GM12878 (cell line): ENCODE data around the gene MAN2B2. TPM values are rescaled to one million over a fixed set of nuclear protein-coding genes. Genes with fewer than 3 reads are reported as not detected.

Source experiments
- ATAC-seq: fragments of 200-7000 bp; cut with Tn5 transposase; 3 replicates; pipeline ENCODE4 v1.9.1; 2020; ENCODE audit warnings: mild to moderate bottlenecking, moderate library complexity
- BruUV-seq: library from RNA; stranded (reverse); fragments of 400-500 nt; replicated peaks from 2 replicates; lab custom pipeline; 2021; lab: Mats Ljungman, UMichigan
- CTCF ChIA-PET: fragments of 300-600 bp; sonication (Branson Sonifier 250); formaldehyde crosslinking; extraction: SDS; loops from one replicate; lab custom pipeline; 2021; ENCODE audit warnings: inconsistent platforms; lab: Yijun Ruan, JAX
- POLR2A ChIA-PET: fragments of 350-600 bp; formaldehyde crosslinking; extraction: SDS; loops from one replicate; lab custom pipeline; 2021; ENCODE audit warnings: inconsistent platforms; lab: Charles Lee
- RAD21 ChIA-PET: fragments of 300-600 bp; sonication (Branson Sonifier 250); formaldehyde crosslinking; loops from one replicate; lab custom pipeline; 2023; ENCODE audit warnings: antibody characterized with exemption; ENCODE audit not compliant: unreplicated experiment; lab: Charles Lee
- SMC1A ChIA-PET: fragments of 300-600 bp; sonication (Branson Sonifier 250); formaldehyde crosslinking; loops from one replicate; lab custom pipeline; 2023; ENCODE audit not compliant: unreplicated experiment, uncharacterized antibody; lab: Charles Lee
- DNase-seq: peaks from one replicate; pipeline ENCODE4 v3.0.0-alpha.2; 2011; ENCODE audit warnings: low read depth, low spot score
- FAIRE-seq: peaks from 3 replicates; lab custom pipeline; 2011; peaks lifted over from hg19 to GRCh38; lab: Jason Lieb, UNC
- H2AFZ ChIP-seq: 2 replicates; pipeline ENCODE4 v1.6.0; 2011; ENCODE audit warnings: low read depth, low read length, control low read depth; ENCODE audit not compliant: control insufficient read depth
- H3K27ac ChIP-seq: 2 replicates; pipeline ENCODE4 v1.5.1; 2011; ENCODE audit warnings: control low read depth; ENCODE audit not compliant: control insufficient read depth, insufficient read depth
- H3K27me3 ChIP-seq, 2 experiments: replicated peaks in 1 of 2; 2 replicates each; pipeline versions ENCODE4 v1.6.0 to v1.6.1; 2011; ENCODE audit warnings: low read length in 1 of 2; ENCODE audit not compliant: control insufficient read depth in 2 of 2, insufficient read depth in 2 of 2
- H3K36me3 ChIP-seq, 2 experiments: 2 replicates each; pipeline ENCODE4 v1.5.1; 2011; ENCODE audit warnings: low read length in 1 of 2; ENCODE audit not compliant: control insufficient read depth in 2 of 2, insufficient read depth in 2 of 2
- H3K4me1 ChIP-seq: 2 replicates; pipeline ENCODE4 v1.6.1; 2011; ENCODE audit warnings: mild to moderate bottlenecking, low read length, moderate library complexity, mixed read lengths; ENCODE audit not compliant: control insufficient read depth, insufficient read depth
- H3K4me2 ChIP-seq: 2 replicates; pipeline ENCODE4 v1.6.0; 2011; ENCODE audit warnings: control low read depth; ENCODE audit not compliant: control insufficient read depth, insufficient read depth
- H3K4me3 ChIP-seq: fragments of 200-600 bp; sonication (generic); 2 replicates; pipeline ENCODE4 v1.5.1; 2016
- H3K79me2 ChIP-seq: 2 replicates; pipeline ENCODE4 v1.6.0; 2011; ENCODE audit warnings: low read length; ENCODE audit not compliant: control insufficient read depth, insufficient read depth
- H3K9ac ChIP-seq: 2 replicates; pipeline ENCODE4 v1.8.0; 2011; ENCODE audit warnings: low read length, control low read depth, mixed read lengths; ENCODE audit not compliant: control insufficient read depth, insufficient read depth
- H3K9me3 ChIP-seq: replicated peaks from 3 replicates; pipeline ENCODE4 v1.5.1; 2011; ENCODE audit warnings: mild to moderate bottlenecking, low read length; ENCODE audit not compliant: control insufficient read depth, insufficient read depth
- H4K20me1 ChIP-seq: 2 replicates; pipeline ENCODE4 v1.6.0; 2011; ENCODE audit not compliant: control insufficient read depth, insufficient read depth
- EED ChIP-seq: sonication (generic); IDR thresholded peaks from 2 replicates; pipeline ENCODE4 v1.6.1; 2016; ENCODE audit warnings: antibody characterized with exemption, low read depth
- HDAC2 ChIP-seq: fragments of 200-600 bp; sonication (generic); IDR thresholded peaks from 2 replicates; pipeline ENCODE4 v1.6.1; 2017
- KLF5 ChIP-seq: fragments of 450-650 bp; IDR thresholded peaks from 2 replicates; pipeline ENCODE4 v1.6.1; 2014; ENCODE audit warnings: mild to moderate bottlenecking; ENCODE audit not compliant: partially characterized antibody
- MTA2 ChIP-seq: fragments of 450-650 bp; IDR thresholded peaks from 2 replicates; pipeline ENCODE4 v1.6.1; 2016; ENCODE audit warnings: low read depth, mild to moderate bottlenecking, moderate library complexity
- MYC ChIP-seq: IDR thresholded peaks from 2 replicates; pipeline ENCODE4 v1.6.1; 2011; ENCODE audit warnings: mild to moderate bottlenecking, low read length, moderate library complexity, inconsistent platforms; ENCODE audit not compliant: insufficient read depth, insufficient replicate concordance, insufficient read length, severe bottlenecking
- NFIC ChIP-seq: IDR thresholded peaks from 2 replicates; pipeline ENCODE4 v1.6.1; 2012; ENCODE audit warnings: low read depth, mild to moderate bottlenecking, inconsistent platforms, low read length, moderate library complexity
- NFXL1 ChIP-seq: fragments of 450-650 bp; IDR thresholded peaks from 2 replicates; pipeline ENCODE4 v1.6.1; 2017; ENCODE audit warnings: antibody characterized with exemption, mild to moderate bottlenecking, borderline replicate concordance
- PBX3 ChIP-seq: IDR thresholded peaks from 2 replicates; pipeline ENCODE4 v1.6.1; 2011; ENCODE audit warnings: mild to moderate bottlenecking, low read depth, low read length, moderate library complexity; ENCODE audit not compliant: insufficient replicate concordance
- PKNOX1 ChIP-seq: fragments of 450-650 bp; IDR thresholded peaks from 2 replicates; pipeline ENCODE4 v1.6.1; 2016; ENCODE audit warnings: mild to moderate bottlenecking
- POLR2AphosphoS2 ChIP-seq: IDR thresholded peaks from 2 replicates; pipeline ENCODE4 v1.6.1; 2011; ENCODE audit warnings: low read depth, mild to moderate bottlenecking, low read length, improper control_type of control experiment, moderate library complexity
- RAD21 ChIP-seq: IDR thresholded peaks from 2 replicates; pipeline ENCODE4 v1.6.1; 2011; ENCODE audit warnings: mild to moderate bottlenecking, low read depth, low read length, moderate library complexity; ENCODE audit not compliant: insufficient read depth
- SMAD5 ChIP-seq: IDR thresholded peaks from 2 replicates; pipeline ENCODE4 v1.6.1; 2016; ENCODE audit warnings: antibody characterized with exemption, low read depth
- SREBF2 ChIP-seq: IDR thresholded peaks from 2 replicates; pipeline ENCODE4 v1.6.1; 2012; ENCODE audit warnings: mild to moderate bottlenecking, low read length
- ZNF622 ChIP-seq: fragments of 450-650 bp; IDR thresholded peaks from 2 replicates; pipeline ENCODE4 v1.6.1; 2017; ENCODE audit warnings: mild to moderate bottlenecking, inconsistent platforms
- WGBS: methylation state at CpG from one replicate; pipeline ENCODE4 v1.1.6; 2016; ENCODE audit warnings: low lambda C conversion rate; ENCODE audit not compliant: insufficient replicate concordance, insufficient coverage; ENCODE audit errors: missing lambda C conversion rate; 5-methylcytosine and 5-hydroxymethylcytosine counted together
- in situ Hi-C: fragments of 300-500 bp; cut with MboI; formaldehyde crosslinking; loops from 9 replicates; pipeline ENCODE4 v1.14.3; 2018; ENCODE audit warnings: mixed read lengths
- intact Hi-C: fragments of 100-400 bp; cut with micrococcal nuclease; formaldehyde crosslinking; loops from one replicate; pipeline ENCODE4 v1.14.2; 2022; ENCODE audit not compliant: unreplicated experiment
- polyA plus RNA-seq, 11 experiments: library from polyadenylated mRNA; depleted of rRNA in 4 of 11; unstranded in 6 of 11; stranded (reverse) in 5 of 11; fragments of >200 nt; fragmentation: Nextera tagmentation in 4 of 11; fragmentation: Illumina TruSeq in 1 of 11; extraction: Ambion mirVana in 4 of 11; extraction: Trizol in 1 of 11; gene quantifications; 1 replicate in 1 of 11; 2 replicates in 10 of 11; pipeline versions ENCODE4 v1.2.1 to v1.2.3, GENCODE V29; 2011 to 2016; ENCODE audit warnings: inconsistent platforms in 2 of 11, missing spikeins in 2 of 11, low read depth in 1 of 11
- total RNA-seq, 4 experiments: library from RNA; depleted of rRNA in 3 of 4; stranded (reverse); fragments of >200 nt in 3 of 4; fragmentation: Illumina TruSeq in 1 of 4; extraction: Trizol in 1 of 4; gene quantifications; 2 replicates each; pipeline versions ENCODE4 v1.2.1 to v1.2.3, GENCODE V29; 2013 to 2021

Gene MAN2B2
- total and polyA plus RNA-seq, 10 of the 15 experiments (the other 5 are each of a cell fraction or from before 2014, with no cell fraction given) = 0.47 to 14.5 (median 7.0) TPM

GRCh38 chr4:6535706-6536105 is 39.3 kb upstream of the MAN2B2 start (continued):
- TF ChIP-seq NFIC = no peak
- no peak for TF ChIP-seq SMAD5
- no peak for TF ChIP-seq ZNF622
- TF ChIP-seq HDAC2 = no peak
- TF ChIP-seq MTA2 = no peak
- no peak for TF ChIP-seq SREBF2
- no peak for TF ChIP-seq KLF5
- TF ChIP-seq PBX3 = no peak
- TF ChIP-seq POLR2AphosphoS2 = no peak
- no peak for TF ChIP-seq NFXL1

- H3K36me3 ChIP-seq = no peaks in the 10 kb centered on the region
- H3K9me3 ChIP-seq = no peaks in the 10 kb centered on the region; the same call in 2 of the 3 replicates
- intact Hi-C loops (no loop called here), in situ Hi-C loops (no loop called here)
- H4K20me1 ChIP-seq = no peaks in the 10 kb centered on the region; the same call in 1 of the 2 replicates
- no peak for ATAC-seq
- no peaks in the 10 kb centered on the region for H3K79me2 ChIP-seq
- no peak overlapping the region for H3K9ac ChIP-seq
- TF ChIP-seq HDAC2 = no peak
- TF ChIP-seq RAD21 = no peak
- TF ChIP-seq MYC = no peak
- no peak for TF ChIP-seq EED
- no peak for TF ChIP-seq PKNOX1
- FAIRE-seq = no peak
- H3K4me1 ChIP-seq = no peaks in the 10 kb centered on the region
- no peak for DNase-seq
- H3K4me2 ChIP-seq = no peak overlapping the region
- no TSS peak for BruUV-seq
- SMC1A ChIA-PET = no interaction called here
- H3K27ac ChIP-seq = no peak overlapping the region
- 58% methylated on average over 15 of the region's 15 CpGs for WGBS
- no peak overlapping the region for H3K4me3 ChIP-seq
- no peaks in the 10 kb centered on the region for H3K27me3 ChIP-seq
- POLR2A ChIA-PET = no interaction called here
- no peak overlapping the region for H2AFZ ChIP-seq
- CTCF ChIA-PET = interaction anchor here (1.1 kb wide), 1 partner anchor 16 kb away, joined by 3 read pairs; no protein-coding TSS in a partner anchor
- RAD21 ChIA-PET = no interaction called here
Observed at GRCh38 chr4:6538111-6538510, 36.9 kb upstream of the MAN2B2 start.
